ENCODE results near the gene GPRC5A.

The GPRC5A gene

DNA sequence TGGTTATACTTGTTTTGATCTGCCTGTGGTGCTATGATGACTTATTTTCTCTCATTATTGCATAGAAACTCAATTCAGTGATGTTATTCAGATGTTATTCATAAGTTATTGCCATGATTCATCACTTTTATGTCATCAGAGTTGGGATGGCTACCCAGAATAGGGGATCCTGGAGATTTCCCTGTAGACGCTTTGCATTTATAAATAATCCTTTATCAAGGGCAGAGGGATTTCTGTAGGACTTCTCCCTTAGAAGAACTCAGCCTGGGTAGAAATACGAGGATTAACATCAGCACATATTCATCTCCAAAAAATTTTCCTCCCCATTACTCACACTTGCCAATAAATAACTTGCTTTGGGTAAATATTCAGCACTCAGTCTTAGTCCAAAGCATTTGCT lies 4.9 kb downstream of the GPRC5A start:
- no peaks in the 10 kb centered on the region for H3K36me3 Mint-ChIP-seq (ENCODE audit: low read depth)
- H3K27me3 Mint-ChIP-seq (ENCODE audit: low read depth) = peaks cover 31% of the 10 kb centered on the region
- no peak overlapping the region for H3K4me3 Mint-ChIP-seq
- H3K27ac Mint-ChIP-seq = no peak overlapping the region
- H3K4me1 Mint-ChIP-seq (ENCODE audit: low read depth) = peaks cover 12% of the 10 kb centered on the region
- no peak for DNase-seq (ENCODE audit: low spot score)
- no peaks in the 10 kb centered on the region for H3K9me3 Mint-ChIP-seq

DNA sequence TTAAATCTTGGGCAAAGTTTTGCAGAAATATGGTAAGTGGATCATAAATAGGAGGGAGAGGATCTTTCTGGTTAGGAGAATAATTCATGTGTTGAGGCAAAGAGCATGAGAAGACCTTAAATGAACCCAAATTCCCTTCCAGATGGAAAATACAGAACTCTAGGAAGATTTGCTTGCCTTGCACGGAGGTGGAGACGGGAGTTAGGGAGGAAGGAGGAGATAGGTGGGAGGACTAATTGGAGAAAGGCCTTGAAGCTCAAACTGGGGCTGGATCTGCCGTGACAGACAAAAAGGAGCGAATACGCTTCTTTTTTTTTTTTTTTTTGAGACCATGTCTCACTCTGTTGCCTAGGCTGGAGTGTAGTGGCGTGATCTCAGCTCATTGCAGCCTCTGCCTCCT lies 5.9 kb downstream of the GPRC5A start:
- no peaks in the 10 kb centered on the region for H3K9me3 Mint-ChIP-seq
- H3K4me1 Mint-ChIP-seq (ENCODE audit: low read depth) = peaks cover 10% of the 10 kb centered on the region
- no peaks in the 10 kb centered on the region for H3K36me3 Mint-ChIP-seq (ENCODE audit: low read depth)
- DNase-seq (ENCODE audit: low spot score) = no peak
- H3K27me3 Mint-ChIP-seq (ENCODE audit: low read depth) = peaks cover 23% of the 10 kb centered on the region
- no peak overlapping the region for H3K4me3 Mint-ChIP-seq
- no peak overlapping the region for H3K27ac Mint-ChIP-seq

DNA sequence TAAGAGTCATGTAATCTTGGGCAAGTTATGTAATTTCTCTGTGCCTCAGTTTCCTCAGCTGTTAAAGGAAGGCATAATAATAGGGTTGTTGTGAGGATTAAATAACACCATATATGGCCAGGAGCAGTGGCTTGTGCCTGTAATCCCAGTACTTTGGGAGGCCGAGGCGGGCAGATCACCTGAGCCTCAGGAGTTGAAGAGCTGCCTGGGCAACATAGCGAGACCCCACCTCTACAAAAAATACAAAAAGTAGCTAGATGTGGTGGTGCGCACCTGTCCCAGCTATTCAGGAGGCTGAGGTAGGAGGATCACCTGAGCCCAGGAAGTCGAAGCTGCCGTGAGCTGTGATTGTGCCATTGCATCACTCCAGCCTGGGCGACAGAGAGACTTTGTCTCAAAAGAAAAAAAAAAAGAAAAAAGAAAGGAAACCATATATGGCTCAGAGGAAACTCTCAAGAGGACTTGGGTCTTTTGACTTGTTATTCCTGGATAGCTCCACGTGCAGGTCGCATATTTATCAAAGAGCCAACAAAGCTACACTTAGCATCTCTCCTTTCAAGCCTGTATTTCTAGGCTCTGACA lies 6.9 kb downstream of the GPRC5A start:
- no peaks in the 10 kb centered on the region for H3K9me3 Mint-ChIP-seq
- DNase-seq (ENCODE audit: low spot score) = no peak
- peaks cover 10% of the 10 kb centered on the region for H3K4me1 Mint-ChIP-seq (ENCODE audit: low read depth)
- peaks cover 14% of the 10 kb centered on the region for H3K27me3 Mint-ChIP-seq (ENCODE audit: low read depth)
- H3K27ac Mint-ChIP-seq = no peak overlapping the region
- no peak overlapping the region for H3K4me3 Mint-ChIP-seq
- no peaks in the 10 kb centered on the region for H3K36me3 Mint-ChIP-seq (ENCODE audit: low read depth)

DNA sequence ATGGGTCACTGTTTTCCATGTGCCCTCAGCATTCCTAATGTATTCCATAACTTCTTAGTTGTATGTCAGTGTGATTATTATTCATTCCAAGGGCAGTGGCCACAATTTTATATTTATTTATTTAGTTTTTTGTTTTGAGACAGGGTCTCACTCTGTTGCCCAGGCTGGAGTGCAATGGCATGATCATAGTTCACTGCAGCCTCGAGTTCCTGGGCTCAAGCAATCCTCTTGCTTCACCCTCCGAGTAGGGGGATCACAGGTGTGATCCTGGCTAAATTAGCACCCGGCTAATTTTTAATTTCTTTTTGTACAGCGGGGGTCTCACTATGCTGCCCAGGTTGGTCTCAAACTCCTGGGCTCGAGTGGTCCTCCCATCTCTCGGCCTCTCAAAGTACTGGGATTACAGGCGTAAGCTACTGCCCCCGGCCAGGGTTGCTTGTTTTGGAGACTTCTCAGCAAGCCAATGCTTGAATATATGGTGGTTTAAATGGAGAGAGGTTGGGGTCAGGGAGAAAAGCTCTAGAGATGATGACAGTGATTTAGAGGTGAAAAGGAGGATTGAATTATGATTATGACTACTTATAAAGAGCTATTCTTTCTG lies 7.6 kb downstream of the GPRC5A start:
- H3K4me3 Mint-ChIP-seq = no peak overlapping the region
- no peaks in the 10 kb centered on the region for H3K9me3 Mint-ChIP-seq
- H3K27me3 Mint-ChIP-seq (ENCODE audit: low read depth) = peaks cover 9% of the 10 kb centered on the region
- DNase-seq (ENCODE audit: low spot score) = no peak
- no peaks in the 10 kb centered on the region for H3K36me3 Mint-ChIP-seq (ENCODE audit: low read depth)
- peaks cover 10% of the 10 kb centered on the region for H3K4me1 Mint-ChIP-seq (ENCODE audit: low read depth)
- peak overlapping the region; percentile 42 for H3K27ac Mint-ChIP-seq

DNA sequence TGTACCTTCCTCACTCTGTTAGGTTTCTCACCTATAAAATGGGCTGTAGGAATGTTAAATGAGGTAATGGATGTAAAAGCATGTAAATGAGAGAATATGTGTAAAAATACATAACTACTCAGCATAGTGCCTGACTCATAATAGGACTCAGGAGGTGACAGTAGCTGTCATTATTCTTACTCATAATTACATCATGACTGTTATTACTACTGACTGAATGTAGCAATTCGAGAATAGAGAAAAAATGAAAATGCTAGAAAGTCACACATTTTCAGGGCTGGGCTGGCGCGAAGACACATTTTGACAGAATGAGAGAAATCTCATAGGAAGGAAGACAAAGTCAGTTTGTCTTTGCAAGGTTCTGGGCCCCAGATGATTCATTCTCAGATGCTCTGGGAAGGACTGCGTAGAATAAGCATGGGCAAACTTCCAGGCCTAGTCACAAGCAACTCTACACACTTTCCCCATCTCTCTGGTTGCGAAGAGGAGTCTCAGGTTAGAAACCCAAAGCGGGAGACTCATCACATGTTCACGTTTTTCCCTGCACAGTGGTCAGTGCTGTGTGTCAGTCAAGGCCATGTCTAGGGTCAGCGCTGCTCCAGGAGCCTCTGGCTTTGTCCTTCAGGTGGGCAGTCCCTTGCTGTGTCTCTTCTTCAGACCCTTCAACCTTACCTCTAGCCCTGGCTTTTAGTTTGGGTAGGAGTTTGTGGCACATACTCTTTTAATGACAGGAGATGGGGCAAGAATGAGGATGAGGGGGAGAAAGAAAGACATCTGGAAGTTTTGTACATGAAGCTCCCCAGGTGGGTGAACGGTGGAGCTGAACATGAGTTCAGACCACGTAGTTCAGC lies 8.4 kb downstream of the GPRC5A start:
- H3K27me3 Mint-ChIP-seq (ENCODE audit: low read depth) = peaks cover 9% of the 10 kb centered on the region
- peaks cover 10% of the 10 kb centered on the region for H3K4me1 Mint-ChIP-seq (ENCODE audit: low read depth)
- H3K9me3 Mint-ChIP-seq = no peaks in the 10 kb centered on the region
- peak overlapping the region; percentile 42 for H3K27ac Mint-ChIP-seq
- H3K4me3 Mint-ChIP-seq = no peak overlapping the region
- H3K36me3 Mint-ChIP-seq (ENCODE audit: low read depth) = no peaks in the 10 kb centered on the region
- DNase-seq (ENCODE audit: low spot score) = peak; percentile 57

DNA sequence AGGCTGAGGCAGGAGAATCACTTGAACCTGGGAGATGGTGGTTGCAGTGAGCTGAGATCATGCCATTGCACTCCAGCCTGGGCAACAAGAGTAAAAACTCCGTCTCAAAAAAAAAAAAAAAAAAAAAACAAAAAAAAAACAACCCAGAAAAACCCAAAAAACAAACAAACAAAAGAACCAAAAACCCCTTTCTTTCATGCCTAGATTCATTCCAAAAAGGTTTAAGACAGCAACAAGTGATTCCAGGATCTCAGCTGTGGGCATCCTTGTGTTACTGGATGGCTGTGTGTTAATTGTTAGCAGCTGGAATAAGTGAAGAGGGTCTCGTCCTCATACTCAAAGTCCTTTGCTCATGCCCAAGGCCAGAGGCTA lies 9.4 kb downstream of the GPRC5A start:
- H3K4me1 Mint-ChIP-seq (ENCODE audit: low read depth) = peaks cover 10% of the 10 kb centered on the region
- H3K36me3 Mint-ChIP-seq (ENCODE audit: low read depth) = no peaks in the 10 kb centered on the region
- H3K4me3 Mint-ChIP-seq = no peak overlapping the region
- no peak for DNase-seq (ENCODE audit: low spot score)
- H3K27me3 Mint-ChIP-seq (ENCODE audit: low read depth) = peaks cover 5% of the 10 kb centered on the region
- no peaks in the 10 kb centered on the region for H3K9me3 Mint-ChIP-seq
- no peak overlapping the region for H3K27ac Mint-ChIP-seq

DNA sequence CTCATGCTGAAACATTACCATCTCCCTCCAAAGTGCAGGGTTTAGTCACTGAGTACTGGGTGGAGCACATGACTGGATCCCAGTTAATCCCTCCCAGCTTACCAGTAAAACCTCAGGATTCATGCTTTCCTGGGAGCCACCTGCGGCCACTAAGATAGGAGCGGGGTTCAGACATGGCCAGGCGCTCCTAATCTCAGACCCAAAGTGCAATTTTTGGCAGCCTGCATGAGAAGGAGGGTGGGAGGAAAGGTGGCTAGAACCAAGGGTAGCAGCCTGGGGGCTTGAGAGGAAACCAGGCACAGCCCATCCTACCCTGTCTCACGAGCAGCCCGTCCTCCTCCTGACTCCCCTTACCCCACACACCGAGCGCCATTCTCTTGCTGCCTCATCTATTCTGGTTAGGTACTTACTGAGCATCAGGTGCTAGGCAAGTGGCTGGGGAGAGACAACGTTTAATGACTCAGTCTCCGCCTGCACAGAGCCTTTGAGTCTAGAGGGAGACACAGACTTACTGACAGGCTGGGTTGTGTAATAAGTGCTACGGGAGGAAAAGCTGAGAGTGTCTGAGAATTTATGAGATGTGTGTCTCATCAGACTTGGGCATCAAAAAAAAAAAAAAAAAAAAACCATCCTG lies 9.9 kb downstream of the GPRC5A start:
- H3K27ac Mint-ChIP-seq = no peak overlapping the region
- DNase-seq (ENCODE audit: low spot score) = no peak
- H3K9me3 Mint-ChIP-seq = no peaks in the 10 kb centered on the region
- H3K27me3 Mint-ChIP-seq (ENCODE audit: low read depth) = peaks cover 5% of the 10 kb centered on the region
- no peaks in the 10 kb centered on the region for H3K36me3 Mint-ChIP-seq (ENCODE audit: low read depth)
- peaks cover 10% of the 10 kb centered on the region for H3K4me1 Mint-ChIP-seq (ENCODE audit: low read depth)
- H3K4me3 Mint-ChIP-seq = no peak overlapping the region

DNA sequence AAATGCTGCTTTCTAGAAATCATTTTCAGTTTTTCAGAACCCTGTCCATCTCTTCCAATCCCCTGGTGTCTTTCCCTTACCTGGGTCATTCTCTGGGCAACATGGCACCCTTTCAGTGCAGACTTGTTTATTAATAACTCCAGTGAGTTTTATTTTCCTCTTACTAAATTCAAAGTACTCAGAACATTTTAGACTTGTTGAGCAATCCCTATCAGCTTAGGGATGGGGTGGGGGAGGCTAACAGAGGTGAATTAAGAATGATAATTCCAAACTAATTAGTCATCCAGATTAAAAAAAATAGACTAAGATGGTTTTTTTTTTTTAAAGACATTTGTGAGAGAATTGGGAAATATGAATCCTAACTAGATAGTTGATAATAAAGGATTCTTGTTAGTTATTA lies 10.7 kb downstream of the GPRC5A start:
- Mint-ChIP-seq H3K9me3 (no peaks in the 10 kb centered on the region), H3K36me3 (ENCODE audit: low read depth) (no peaks in the 10 kb centered on the region), H3K4me1 (ENCODE audit: low read depth) (peaks cover 10% of the 10 kb centered on the region), H3K4me3 (no peak overlapping the region), H3K27ac (no peak overlapping the region), H3K27me3 (ENCODE audit: low read depth) (peaks cover 5% of the 10 kb centered on the region)
- no peak for DNase-seq (ENCODE audit: low spot score)

DNA sequence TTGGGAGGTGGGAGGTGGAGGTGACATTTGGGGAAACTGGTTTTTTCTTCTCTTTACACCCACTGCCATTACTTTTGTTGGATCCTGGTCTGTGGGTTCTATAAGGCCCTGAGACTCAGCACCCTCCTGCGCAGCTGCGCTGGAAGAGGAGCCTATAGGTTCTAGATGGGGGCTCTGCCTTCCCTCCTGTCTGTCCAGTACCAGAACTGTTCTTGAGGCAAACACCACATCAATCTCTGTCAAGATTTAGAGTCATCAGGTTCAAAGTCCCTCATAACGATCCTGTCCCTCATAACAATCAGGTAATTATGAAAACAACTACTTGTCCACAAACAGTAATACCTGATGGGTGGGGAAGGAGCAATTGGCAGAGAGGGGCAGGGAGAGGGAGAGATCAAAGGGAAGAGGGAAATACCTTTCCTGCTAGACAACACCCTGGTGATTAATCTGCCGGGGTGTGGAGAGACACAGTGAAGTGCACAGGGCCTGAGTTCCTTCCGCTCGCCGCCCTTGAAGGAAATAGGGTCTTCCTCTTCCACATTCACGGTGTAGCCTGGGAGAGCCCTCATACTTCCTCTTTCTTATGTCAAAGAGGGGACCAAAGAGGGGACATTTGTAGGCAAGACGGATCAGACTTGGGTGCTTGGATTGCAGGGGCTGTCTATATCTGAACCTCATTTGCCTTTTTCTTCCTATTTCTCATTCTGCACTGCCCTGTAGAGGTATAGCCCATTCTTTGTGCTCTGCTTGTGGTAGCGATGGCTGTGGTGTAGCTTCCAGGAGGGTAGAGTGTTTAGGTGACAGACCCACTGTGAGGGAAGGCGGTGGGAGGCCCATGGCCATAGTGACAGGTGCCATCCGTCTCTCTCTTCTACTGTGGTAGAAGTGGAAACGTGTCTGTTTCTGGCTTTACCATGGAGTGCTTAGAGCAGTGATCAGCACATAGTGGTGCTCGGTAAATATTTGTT lies 12.6 kb downstream of the GPRC5A start:
- Mint-ChIP-seq H3K36me3 (ENCODE audit: low read depth) (no peaks in the 10 kb centered on the region), H3K27ac (no peak overlapping the region), H3K4me1 (ENCODE audit: low read depth) (peaks cover 11% of the 10 kb centered on the region), H3K4me3 (no peak overlapping the region), H3K9me3 (no peaks in the 10 kb centered on the region), H3K27me3 (ENCODE audit: low read depth) (peaks cover 3% of the 10 kb centered on the region)
- no peak for DNase-seq (ENCODE audit: low spot score)

DNA sequence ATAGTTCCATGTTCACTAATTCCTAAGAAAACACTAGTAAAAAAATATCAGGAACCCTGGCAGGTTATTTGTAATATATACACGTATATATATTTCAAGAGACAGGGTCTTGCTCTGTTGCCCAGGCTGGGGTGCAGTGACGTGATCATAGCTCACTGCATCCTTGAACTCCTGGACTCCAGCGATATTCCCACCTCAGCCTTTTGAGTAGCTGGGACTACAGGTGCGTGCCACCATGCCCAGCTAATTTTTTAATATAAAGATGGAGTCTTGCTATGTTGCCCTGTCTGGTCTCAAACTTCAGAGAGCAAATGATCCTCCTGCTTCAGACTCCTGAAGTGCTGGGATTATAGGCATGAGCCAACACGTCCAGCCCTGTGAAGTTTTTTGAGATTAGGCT lies 16.2 kb downstream of the GPRC5A start:
- Mint-ChIP-seq H3K27me3 (ENCODE audit: low read depth) (peaks cover 3% of the 10 kb centered on the region), H3K27ac (no peak overlapping the region), H3K4me3 (no peak overlapping the region), H3K9me3 (no peaks in the 10 kb centered on the region), H3K36me3 (ENCODE audit: low read depth) (no peaks in the 10 kb centered on the region), H3K4me1 (ENCODE audit: low read depth) (peaks cover 11% of the 10 kb centered on the region)
- no peak for DNase-seq (ENCODE audit: low spot score)

DNA sequence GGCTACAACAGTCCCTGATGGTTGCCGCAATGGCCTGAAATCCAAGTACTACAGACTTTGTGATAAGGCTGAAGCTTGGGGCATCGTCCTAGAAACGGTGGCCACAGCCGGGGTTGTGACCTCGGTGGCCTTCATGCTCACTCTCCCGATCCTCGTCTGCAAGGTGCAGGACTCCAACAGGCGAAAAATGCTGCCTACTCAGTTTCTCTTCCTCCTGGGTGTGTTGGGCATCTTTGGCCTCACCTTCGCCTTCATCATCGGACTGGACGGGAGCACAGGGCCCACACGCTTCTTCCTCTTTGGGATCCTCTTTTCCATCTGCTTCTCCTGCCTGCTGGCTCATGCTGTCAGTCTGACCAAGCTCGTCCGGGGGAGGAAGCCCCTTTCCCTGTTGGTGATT lies 16.9 kb downstream of the GPRC5A start:
- no peaks in the 10 kb centered on the region for H3K36me3 Mint-ChIP-seq (ENCODE audit: low read depth)
- peaks cover 3% of the 10 kb centered on the region for H3K27me3 Mint-ChIP-seq (ENCODE audit: low read depth)
- H3K4me1 Mint-ChIP-seq (ENCODE audit: low read depth) = peaks cover 11% of the 10 kb centered on the region
- H3K4me3 Mint-ChIP-seq = no peak overlapping the region
- no peak for DNase-seq (ENCODE audit: low spot score)
- no peaks in the 10 kb centered on the region for H3K9me3 Mint-ChIP-seq
- H3K27ac Mint-ChIP-seq = no peak overlapping the region

DNA sequence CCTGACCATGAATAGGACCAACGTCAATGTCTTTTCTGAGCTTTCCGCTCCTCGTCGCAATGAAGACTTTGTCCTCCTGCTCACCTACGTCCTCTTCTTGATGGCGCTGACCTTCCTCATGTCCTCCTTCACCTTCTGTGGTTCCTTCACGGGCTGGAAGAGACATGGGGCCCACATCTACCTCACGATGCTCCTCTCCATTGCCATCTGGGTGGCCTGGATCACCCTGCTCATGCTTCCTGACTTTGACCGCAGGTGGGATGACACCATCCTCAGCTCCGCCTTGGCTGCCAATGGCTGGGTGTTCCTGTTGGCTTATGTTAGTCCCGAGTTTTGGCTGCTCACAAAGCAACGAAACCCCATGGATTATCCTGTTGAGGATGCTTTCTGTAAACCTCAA lies 17.3 kb downstream of the GPRC5A start:
- DNase-seq (ENCODE audit: low spot score) = no peak
- H3K36me3 Mint-ChIP-seq (ENCODE audit: low read depth) = no peaks in the 10 kb centered on the region
- H3K27me3 Mint-ChIP-seq (ENCODE audit: low read depth) = peaks cover 3% of the 10 kb centered on the region
- H3K4me3 Mint-ChIP-seq = no peak overlapping the region
- peaks cover 11% of the 10 kb centered on the region for H3K4me1 Mint-ChIP-seq (ENCODE audit: low read depth)
- H3K9me3 Mint-ChIP-seq = no peaks in the 10 kb centered on the region
- no peak overlapping the region for H3K27ac Mint-ChIP-seq

DNA sequence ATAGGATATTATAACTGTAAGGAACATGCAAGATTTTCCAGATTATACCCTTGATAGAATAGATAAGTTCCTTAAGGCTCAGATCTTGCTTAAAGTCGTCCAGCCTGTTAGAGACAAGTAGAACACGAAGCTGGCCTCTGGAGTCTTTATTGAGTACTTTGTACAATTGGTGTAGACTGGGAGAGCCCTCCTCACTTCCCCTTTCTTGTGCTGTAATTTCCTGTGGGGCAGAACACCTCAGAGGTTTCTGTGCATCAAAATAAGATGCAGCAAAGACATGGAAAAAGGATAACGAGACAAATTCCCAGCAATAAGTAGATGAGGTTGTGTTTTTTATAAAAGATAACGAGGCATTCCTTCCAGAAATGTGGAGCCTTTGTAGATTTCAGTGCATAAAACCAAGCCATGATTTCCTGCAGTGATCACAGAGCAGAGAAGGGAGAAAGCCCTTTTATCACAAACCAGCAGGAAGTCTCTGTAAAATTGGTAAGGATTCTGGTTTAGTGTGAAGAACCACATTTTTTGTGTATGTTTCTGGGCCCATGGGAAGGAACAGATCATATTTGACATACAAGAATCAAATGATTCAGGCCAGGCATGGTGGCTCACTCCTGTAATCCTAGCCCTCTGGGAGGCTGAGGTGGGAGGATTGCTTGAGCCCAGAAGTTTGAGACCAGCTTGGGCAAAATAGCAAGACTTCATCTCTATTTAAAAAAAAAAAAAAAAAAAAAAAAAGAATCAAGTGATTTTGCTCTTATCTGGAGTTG lies 18.0 kb downstream of the GPRC5A start:
- Mint-ChIP-seq H3K27ac (no peak overlapping the region), H3K27me3 (ENCODE audit: low read depth) (peaks cover 4% of the 10 kb centered on the region), H3K4me1 (ENCODE audit: low read depth) (peaks cover 11% of the 10 kb centered on the region), H3K9me3 (no peaks in the 10 kb centered on the region), H3K36me3 (ENCODE audit: low read depth) (no peaks in the 10 kb centered on the region), H3K4me3 (no peak overlapping the region)
- DNase-seq (ENCODE audit: low spot score) = no peak

Data from T-helper 2 cell treated with Interferon-gamma antibody and Interleukin-4, amounts not matched to agents 5 μg/mL and 100 μg/mL, for 36 hours (primary cell).